GM12878 (cell line): ENCODE data around the gene SLC39A11. TPM values are rescaled to one million over a fixed set of nuclear protein-coding genes. Genes with fewer than 3 reads are reported as not detected.

Source experiments
- ATAC-seq: fragments of 200-7000 bp; cut with Tn5 transposase; 3 replicates; pipeline ENCODE4 v1.9.1; 2020; ENCODE audit warnings: mild to moderate bottlenecking, moderate library complexity
- BruUV-seq: library from RNA; stranded (reverse); fragments of 400-500 nt; replicated peaks from 2 replicates; lab custom pipeline; 2021; lab: Mats Ljungman, UMichigan
- CTCF ChIA-PET: fragments of 300-600 bp; sonication (Branson Sonifier 250); formaldehyde crosslinking; extraction: SDS; loops from one replicate; lab custom pipeline; 2021; ENCODE audit warnings: inconsistent platforms; lab: Yijun Ruan, JAX
- POLR2A ChIA-PET: fragments of 350-600 bp; formaldehyde crosslinking; extraction: SDS; loops from one replicate; lab custom pipeline; 2021; ENCODE audit warnings: inconsistent platforms; lab: Charles Lee
- RAD21 ChIA-PET: fragments of 300-600 bp; sonication (Branson Sonifier 250); formaldehyde crosslinking; loops from one replicate; lab custom pipeline; 2023; ENCODE audit warnings: antibody characterized with exemption; ENCODE audit not compliant: unreplicated experiment; lab: Charles Lee
- SMC1A ChIA-PET: fragments of 300-600 bp; sonication (Branson Sonifier 250); formaldehyde crosslinking; loops from one replicate; lab custom pipeline; 2023; ENCODE audit not compliant: unreplicated experiment, uncharacterized antibody; lab: Charles Lee
- DNase-seq: peaks from one replicate; pipeline ENCODE4 v3.0.0-alpha.2; 2011; ENCODE audit warnings: low read depth, low spot score
- FAIRE-seq: peaks from 3 replicates; lab custom pipeline; 2011; peaks lifted over from hg19 to GRCh38; lab: Jason Lieb, UNC
- H2AFZ ChIP-seq: 2 replicates; pipeline ENCODE4 v1.6.0; 2011; ENCODE audit warnings: low read depth, low read length, control low read depth; ENCODE audit not compliant: control insufficient read depth
- H3K27ac ChIP-seq: 2 replicates; pipeline ENCODE4 v1.5.1; 2011; ENCODE audit warnings: control low read depth; ENCODE audit not compliant: control insufficient read depth, insufficient read depth
- H3K27me3 ChIP-seq, 2 experiments: replicated peaks in 1 of 2; 2 replicates each; pipeline versions ENCODE4 v1.6.0 to v1.6.1; 2011; ENCODE audit warnings: low read length in 1 of 2; ENCODE audit not compliant: control insufficient read depth in 2 of 2, insufficient read depth in 2 of 2
- H3K36me3 ChIP-seq, 2 experiments: 2 replicates each; pipeline ENCODE4 v1.5.1; 2011; ENCODE audit warnings: low read length in 1 of 2; ENCODE audit not compliant: control insufficient read depth in 2 of 2, insufficient read depth in 2 of 2
- H3K4me1 ChIP-seq: 2 replicates; pipeline ENCODE4 v1.6.1; 2011; ENCODE audit warnings: mild to moderate bottlenecking, low read length, moderate library complexity, mixed read lengths; ENCODE audit not compliant: control insufficient read depth, insufficient read depth
- H3K4me2 ChIP-seq: 2 replicates; pipeline ENCODE4 v1.6.0; 2011; ENCODE audit warnings: control low read depth; ENCODE audit not compliant: control insufficient read depth, insufficient read depth
- H3K4me3 ChIP-seq: fragments of 200-600 bp; sonication (generic); 2 replicates; pipeline ENCODE4 v1.5.1; 2016
- H3K79me2 ChIP-seq: 2 replicates; pipeline ENCODE4 v1.6.0; 2011; ENCODE audit warnings: low read length; ENCODE audit not compliant: control insufficient read depth, insufficient read depth
- H3K9ac ChIP-seq: 2 replicates; pipeline ENCODE4 v1.8.0; 2011; ENCODE audit warnings: low read length, control low read depth, mixed read lengths; ENCODE audit not compliant: control insufficient read depth, insufficient read depth
- H3K9me3 ChIP-seq: replicated peaks from 3 replicates; pipeline ENCODE4 v1.5.1; 2011; ENCODE audit warnings: mild to moderate bottlenecking, low read length; ENCODE audit not compliant: control insufficient read depth, insufficient read depth
- H4K20me1 ChIP-seq: 2 replicates; pipeline ENCODE4 v1.6.0; 2011; ENCODE audit not compliant: control insufficient read depth, insufficient read depth
- CUX1 ChIP-seq: IDR thresholded peaks from 2 replicates; pipeline ENCODE4 v1.6.1; 2012; ENCODE audit warnings: improper control_type of control experiment, low read depth, low read length; ENCODE audit not compliant: insufficient replicate concordance
- E2F4 ChIP-seq: IDR thresholded peaks from 2 replicates; pipeline ENCODE4 v1.6.1; 2012; ENCODE audit warnings: low read depth, low read length, improper control_type of control experiment
- PAX5 ChIP-seq: IDR thresholded peaks from 2 replicates; pipeline ENCODE4 v1.6.1; 2011; ENCODE audit warnings: low read depth, low read length, borderline replicate concordance
- REST ChIP-seq: IDR thresholded peaks from 2 replicates; pipeline ENCODE4 v1.6.1; 2012; ENCODE audit warnings: mild to moderate bottlenecking, low read depth, low read length
- SUZ12 ChIP-seq: fragments of 200-600 bp; sonication (generic); IDR thresholded peaks from one replicate; pipeline ENCODE4 v1.6.1; 2018; ENCODE audit warnings: antibody characterized with exemption, mild to moderate bottlenecking; ENCODE audit not compliant: unreplicated experiment
- TCF7 ChIP-seq: IDR thresholded peaks from 2 replicates; pipeline ENCODE4 v1.6.1; 2014; ENCODE audit warnings: antibody characterized with exemption, borderline replicate concordance
- ZBTB11 ChIP-seq: fragments of 450-650 bp; formaldehyde crosslinking; IDR thresholded peaks from 2 replicates; pipeline ENCODE4 v1.5.0; 2022; ENCODE audit warnings: mild to moderate bottlenecking, missing genetic modification characterization
- ZNF24 ChIP-seq: fragments of 450-650 bp; IDR thresholded peaks from 2 replicates; pipeline ENCODE4 v1.6.1; 2017; ENCODE audit warnings: antibody characterized with exemption, mild to moderate bottlenecking
- WGBS: methylation state at CpG from one replicate; pipeline ENCODE4 v1.1.6; 2016; ENCODE audit warnings: low lambda C conversion rate; ENCODE audit not compliant: insufficient replicate concordance, insufficient coverage; ENCODE audit errors: missing lambda C conversion rate; 5-methylcytosine and 5-hydroxymethylcytosine counted together
- in situ Hi-C: fragments of 300-500 bp; cut with MboI; formaldehyde crosslinking; loops from 9 replicates; pipeline ENCODE4 v1.14.3; 2018; ENCODE audit warnings: mixed read lengths
- intact Hi-C: fragments of 100-400 bp; cut with micrococcal nuclease; formaldehyde crosslinking; loops from one replicate; pipeline ENCODE4 v1.14.2; 2022; ENCODE audit not compliant: unreplicated experiment
- polyA plus RNA-seq, 11 experiments: library from polyadenylated mRNA; depleted of rRNA in 4 of 11; unstranded in 6 of 11; stranded (reverse) in 5 of 11; fragments of >200 nt; fragmentation: Nextera tagmentation in 4 of 11; fragmentation: Illumina TruSeq in 1 of 11; extraction: Ambion mirVana in 4 of 11; extraction: Trizol in 1 of 11; gene quantifications; 1 replicate in 1 of 11; 2 replicates in 10 of 11; pipeline versions ENCODE4 v1.2.1 to v1.2.3, GENCODE V29; 2011 to 2016; ENCODE audit warnings: inconsistent platforms in 2 of 11, missing spikeins in 2 of 11, low read depth in 1 of 11
- total RNA-seq, 4 experiments: library from RNA; depleted of rRNA in 3 of 4; stranded (reverse); fragments of >200 nt in 3 of 4; fragmentation: Illumina TruSeq in 1 of 4; extraction: Trizol in 1 of 4; gene quantifications; 2 replicates each; pipeline versions ENCODE4 v1.2.1 to v1.2.3, GENCODE V29; 2013 to 2021

Gene SLC39A11
- total and polyA plus RNA-seq, 10 of the 15 experiments (the other 5 are each of a cell fraction or from before 2014, with no cell fraction given) = 8.6 to 23.8 (median 14.0) TPM

- H3K36me3 ChIP-seq = no peaks in the 10 kb centered on the region
- no peaks in the 10 kb centered on the region for H3K9me3 ChIP-seq
- 58% methylated on average over 4 of the region's 4 CpGs for WGBS
- no peak overlapping the region for H2AFZ ChIP-seq
- H3K27me3 ChIP-seq = no peaks in the 10 kb centered on the region
- BruUV-seq = no TSS peak
- no peaks in the 10 kb centered on the region for H3K4me1 ChIP-seq
- H3K4me3 ChIP-seq = no peak overlapping the region
- H3K9ac ChIP-seq = no peak overlapping the region
- RAD21 ChIA-PET = no interaction called here
- intact Hi-C loops = no loop called here
- CTCF ChIA-PET = interaction anchor here (0.6 to 1.7 kb wide), 5 partner anchors 42 to 480 kb away, joined by 3 to 4 read pairs (median 3); no protein-coding TSS in a partner anchor
- POLR2A ChIA-PET = no interaction called here
- H3K79me2 ChIP-seq = no peaks in the 10 kb centered on the region
- H3K27ac ChIP-seq = no peak overlapping the region
- no peak for DNase-seq
- ATAC-seq = no peak
- H3K4me2 ChIP-seq = no peak overlapping the region
- H4K20me1 ChIP-seq = no peaks in the 10 kb centered on the region
- no peak for FAIRE-seq
- SMC1A ChIA-PET = interaction anchor here (0.6 to 1.3 kb wide), 2 partner anchors 40 to 202 kb away, joined by 3 read pairs; no protein-coding TSS in a partner anchor
- in situ Hi-C loops = no loop called here
- TF ChIP-seq SUZ12 (no peak), E2F4 (no peak), REST (no peak), ZBTB11 (no peak), TCF7 (no peak), ZNF24 (no peak), PAX5 (no peak), CUX1 (no peak)
Observed at GRCh38 chr17:72766761-72767356, 325.6 kb downstream of the SLC39A11 start.
